Sigmoid colon (tissue), 7 donors: ENCODE data around the gene ZBTB7C. TPM values are rescaled to one million over a fixed set of nuclear protein-coding genes. Genes with fewer than 3 reads are reported as not detected.

Experiments used
- polyA plus RNA-seq, 3 donors: library from polyadenylated mRNA; stranded (reverse); fragments of 200-250 nt; gene quantifications; one replicate each; pipeline ENCODE4 v1.2.3, GENCODE V29; 2013
- small RNA-seq, 3 donors: library from RNA; depleted of rRNA; stranded (forward); fragments of <200 nt; gene quantifications; one replicate each; pipeline ENCODE3, GENCODE V24; 2016
- total RNA-seq, 4 donors: library from RNA; depleted of rRNA; stranded (reverse); fragments of >200 nt; gene quantifications; one replicate each; pipeline ENCODE4 v1.1.0, GENCODE V29; 2016
- donor health status: healthy with polysubstance abuse.
- donor health status: Bipolar disorder and iron deficiency.
- donor health status: healthy.

The ZBTB7C gene
- total and polyA plus RNA-seq, 7 donors = 0.41 to 18.6 (median 1.7) TPM

Small RNA genes within 50 kb of the gene (small RNA-seq; reads per million reads assigned to genes)
- gene RNU6-708P = 0 reads per million in 3 donors

Other genes starting within 250 kb of the ZBTB7C start
- gene CTIF, start 129.6 kb upstream of the ZBTB7C start, total RNA-seq = 10 to 100 TPM; 22.5 to 65.9 (median 40.4) TPM
- 10 to 100 TPM in 1 of 3 donors, 1 to 10 TPM in 2; 3.6 to 12.5 (median 3.9) TPM for gene CTIF, start 129.6 kb upstream of the ZBTB7C start, polyA plus RNA-seq